ENCODE data around the gene SOX5.

DNA sequence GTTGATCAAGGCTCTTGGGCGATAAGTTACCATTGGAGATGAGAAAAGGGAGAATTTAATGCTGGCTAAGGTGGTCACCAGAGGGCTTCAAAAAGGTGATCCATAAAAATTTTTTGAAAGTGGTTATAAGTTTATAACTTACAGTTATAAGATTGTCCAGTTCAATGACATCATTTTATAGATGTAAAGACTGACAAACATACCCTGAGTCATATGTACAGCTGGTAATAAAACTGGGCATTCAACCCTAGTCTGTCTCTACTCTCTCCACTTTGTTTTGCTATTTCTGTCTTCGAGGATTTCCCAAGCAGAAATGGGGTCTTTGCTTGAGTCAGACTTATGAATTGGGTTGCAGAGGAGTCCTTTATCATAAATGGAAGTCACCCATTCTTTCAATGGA, 454.0 kb downstream of the SOX5 start:
- TF ChIP-seq POLR2A (IDR thresholded peaks at IDR 0.05) (no peak), POLR2AphosphoS5 (IDR thresholded peaks at IDR 0.05) (no peak)
- TF ChIP-seq, protein P1, sequence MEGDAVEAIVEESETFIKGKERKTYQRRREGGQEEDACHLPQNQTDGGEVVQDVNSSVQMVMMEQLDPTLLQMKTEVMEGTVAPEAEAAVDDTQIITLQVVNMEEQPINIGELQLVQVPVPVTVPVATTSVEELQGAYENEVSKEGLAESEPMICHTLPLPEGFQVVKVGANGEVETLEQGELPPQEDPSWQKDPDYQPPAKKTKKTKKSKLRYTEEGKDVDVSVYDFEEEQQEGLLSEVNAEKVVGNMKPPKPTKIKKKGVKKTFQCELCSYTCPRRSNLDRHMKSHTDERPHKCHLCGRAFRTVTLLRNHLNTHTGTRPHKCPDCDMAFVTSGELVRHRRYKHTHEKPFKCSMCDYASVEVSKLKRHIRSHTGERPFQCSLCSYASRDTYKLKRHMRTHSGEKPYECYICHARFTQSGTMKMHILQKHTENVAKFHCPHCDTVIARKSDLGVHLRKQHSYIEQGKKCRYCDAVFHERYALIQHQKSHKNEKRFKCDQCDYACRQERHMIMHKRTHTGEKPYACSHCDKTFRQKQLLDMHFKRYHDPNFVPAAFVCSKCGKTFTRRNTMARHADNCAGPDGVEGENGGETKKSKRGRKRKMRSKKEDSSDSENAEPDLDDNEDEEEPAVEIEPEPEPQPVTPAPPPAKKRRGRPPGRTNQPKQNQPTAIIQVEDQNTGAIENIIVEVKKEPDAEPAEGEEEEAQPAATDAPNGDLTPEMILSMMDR (IDR thresholded peaks at IDR 0.05): no peak

All from breast epithelium (tissue), 3 donors.